ENCODE measurements around the gene TAGLN3.
"Not testable (repeated sequence)": the region's sequence is repeated elsewhere in the genome, so short reads cannot be mapped to it uniquely, and the experiment has no call there.

Gene TAGLN3

DNA sequence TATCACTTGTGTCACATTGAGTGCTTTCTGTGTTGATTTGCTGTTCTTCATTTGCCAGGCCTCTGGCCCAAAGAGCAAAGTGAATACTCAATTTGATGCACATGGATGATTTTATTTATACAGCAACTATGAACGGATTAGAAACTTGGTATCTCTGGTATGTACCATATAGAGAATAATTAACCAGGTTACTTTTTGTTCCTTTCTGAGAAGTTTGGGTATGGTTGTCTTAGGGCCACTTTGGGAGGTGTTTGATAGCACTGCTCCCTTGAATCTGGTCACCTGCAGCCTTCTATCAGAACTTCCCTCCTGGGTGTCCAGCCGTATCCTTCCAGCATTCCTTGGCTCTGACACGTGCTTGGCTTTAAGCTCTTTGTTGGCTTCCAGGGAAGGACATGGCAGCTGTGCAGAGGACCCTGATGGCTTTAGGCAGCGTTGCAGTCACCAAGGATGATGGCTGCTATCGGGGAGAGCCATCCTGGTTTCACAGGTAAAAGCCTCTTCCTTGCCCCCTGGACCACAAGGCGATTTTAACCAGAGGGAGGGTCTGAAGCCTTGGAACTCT, 12.7 kb downstream of the TAGLN3 start:
- no peak for DNase-seq

GRCh38 chr3:112012205-112012992, 13.7 kb downstream of the TAGLN3 start:
- DNase-seq = no peak

GRCh38 chr3:112013058-112013783, 14.5 kb downstream of the TAGLN3 start:
- peak; percentile 71 for DNase-seq

- no peak for DNase-seq
These were observed 15.0 kb downstream of the TAGLN3 start for GRCh38 chr3:112013784-112014143.

DNA sequence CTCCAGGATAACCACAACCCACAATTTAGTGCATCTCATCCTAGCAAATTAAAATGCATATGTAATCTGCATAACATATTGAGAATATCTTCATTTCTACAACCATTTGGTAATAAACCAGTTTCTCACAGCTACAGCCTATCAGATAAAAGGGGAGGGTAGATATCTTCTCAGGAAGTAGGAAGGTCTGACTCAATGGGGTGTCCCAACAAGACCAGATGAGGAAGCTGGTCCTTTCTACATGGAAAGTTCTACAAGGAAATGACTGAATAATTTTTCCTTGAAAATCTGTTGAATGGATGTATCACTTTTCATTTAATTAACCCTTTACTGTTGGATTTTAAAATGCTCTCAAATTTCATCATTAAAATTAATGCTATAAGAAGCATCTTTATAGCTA, 18.4 kb downstream of the TAGLN3 start:
- no peak for DNase-seq

DNA sequence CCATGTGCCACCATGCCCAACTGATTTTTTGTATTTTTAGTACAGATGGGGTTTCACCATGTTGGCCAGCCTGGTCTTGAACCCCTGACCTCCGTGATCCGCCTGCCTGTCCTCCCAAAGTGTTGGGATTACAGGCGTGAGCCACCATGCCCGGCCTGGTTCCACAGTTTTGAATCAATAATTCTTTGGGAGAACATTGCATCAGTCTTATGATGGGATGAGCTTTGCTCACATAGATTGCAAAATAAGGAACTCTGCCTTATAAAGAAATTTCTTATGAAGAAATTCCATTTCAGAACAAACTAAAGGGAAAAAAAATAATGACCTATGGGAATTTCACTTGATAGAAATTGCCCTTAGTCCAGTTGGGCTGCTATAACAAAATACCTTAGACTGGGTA, 20.0 kb downstream of the TAGLN3 start:
- no peak for DNase-seq

DNA sequence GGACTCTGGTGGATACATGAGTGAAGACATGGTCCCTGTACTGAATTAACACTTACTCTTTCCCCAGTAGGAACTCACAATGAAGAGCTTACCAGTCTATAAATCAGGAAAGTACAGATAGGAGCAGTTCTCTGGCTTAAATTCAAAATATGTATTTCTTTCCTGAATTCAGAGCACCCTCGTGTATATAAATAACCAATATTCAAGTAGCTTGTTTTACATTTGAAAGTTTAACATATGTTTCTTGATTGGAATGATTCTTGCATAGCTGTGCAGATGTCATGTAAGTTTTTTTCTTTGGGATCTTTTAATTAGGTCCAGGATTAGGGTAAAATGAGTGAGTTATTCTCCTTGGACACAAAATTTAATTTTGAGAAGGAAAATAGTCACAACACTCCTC, 21.0 kb downstream of the TAGLN3 start:
- DNase-seq = no peak

DNA sequence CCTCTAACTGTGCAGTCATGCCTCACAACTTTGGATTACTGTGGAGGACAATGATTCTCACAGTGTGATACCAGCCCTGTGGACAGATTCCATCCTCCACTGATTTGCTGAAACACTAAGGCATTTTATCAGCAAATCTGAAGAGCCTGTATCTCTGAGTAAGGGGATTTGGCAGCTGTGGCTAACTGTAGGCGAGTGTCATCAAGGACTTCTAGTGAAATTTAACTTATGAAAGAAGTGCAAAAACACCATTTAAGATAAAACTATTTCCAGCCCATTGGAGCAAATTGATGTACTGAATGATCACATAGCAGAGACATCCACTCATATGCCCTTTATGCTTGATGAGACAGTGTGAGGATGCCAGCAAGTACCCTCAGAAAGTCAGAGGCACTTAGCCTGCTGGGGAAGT, 22.0 kb downstream of the TAGLN3 start:
- no peak for DNase-seq

DNA sequence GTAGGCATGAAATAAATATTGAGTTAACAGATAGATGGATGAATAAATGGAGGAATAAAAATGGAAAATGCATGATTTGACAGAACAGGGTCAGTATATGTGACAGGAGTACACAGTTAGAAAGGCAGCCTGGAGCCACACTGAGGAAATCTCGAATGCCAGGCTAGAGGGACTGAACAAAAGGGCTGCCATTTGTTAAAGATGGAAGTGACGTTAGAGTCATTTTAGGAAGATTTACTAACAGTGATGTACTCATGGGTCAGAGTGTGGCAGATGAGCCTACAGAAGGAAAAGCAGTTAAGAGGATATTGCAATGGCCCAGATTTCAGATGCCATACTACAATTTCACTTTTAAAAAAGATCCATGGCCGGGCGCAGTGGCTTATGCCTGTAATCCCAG, 28.4 kb downstream of the TAGLN3 start:
- DNase-seq = no peak

GRCh38 chr3:112027826-112028225, 29.1 kb downstream of the TAGLN3 start:
- DNase-seq = no peak

GRCh38 chr3:112030901-112031300, 32.2 kb downstream of the TAGLN3 start:
- DNase-seq = no peak

DNA sequence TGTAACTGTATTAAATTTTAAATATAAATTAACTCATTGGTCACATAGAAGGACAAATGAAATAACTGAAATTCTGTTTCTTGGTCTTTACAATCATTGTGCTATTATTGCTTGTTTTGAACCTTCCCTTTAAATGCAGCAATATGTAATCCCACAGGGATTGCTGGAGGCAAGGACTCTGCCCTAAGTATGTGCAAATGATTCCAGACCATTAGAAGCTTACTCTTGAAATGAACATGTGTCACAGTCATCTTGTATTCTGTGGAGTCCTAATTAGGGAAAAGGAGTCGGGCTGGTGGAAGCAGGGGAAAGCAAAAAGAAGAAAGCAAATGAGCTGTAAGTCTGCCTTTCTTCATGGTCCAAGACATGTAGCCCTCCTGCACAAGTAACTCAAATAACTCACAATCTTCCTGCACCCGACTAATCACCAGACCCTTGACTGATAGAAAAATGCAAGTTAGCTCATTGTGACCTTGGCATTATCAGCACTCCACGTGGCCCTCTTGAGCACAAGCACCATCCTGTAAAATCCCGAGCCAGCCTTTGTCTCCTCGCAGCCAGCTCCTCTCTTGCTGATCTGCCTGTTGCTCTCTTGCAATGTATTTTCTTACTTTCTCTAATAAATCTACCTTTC, 33.5 kb downstream of the TAGLN3 start:
- no peak for DNase-seq

DNA sequence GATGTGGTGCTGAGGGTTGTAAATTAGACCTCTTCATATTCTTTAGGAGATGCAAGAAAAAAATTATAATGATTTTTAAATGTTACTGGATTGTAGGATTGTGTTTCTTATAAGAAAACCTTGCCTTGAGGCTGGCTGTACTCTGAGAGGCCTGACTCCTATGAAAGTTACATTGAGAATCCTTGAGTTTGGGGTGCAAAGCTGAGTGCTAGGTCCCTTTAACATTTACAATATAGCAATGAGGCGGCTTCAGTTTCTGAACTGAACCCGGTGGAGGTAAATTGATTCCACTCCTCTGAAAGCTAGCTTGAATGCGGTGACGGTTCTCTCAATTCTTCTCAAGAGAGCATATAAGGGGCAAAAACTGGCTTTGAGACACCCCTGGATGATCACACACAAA, 35.7 kb downstream of the TAGLN3 start, which contains the start of gene TMPRSS7:
Gene TMPRSS7, plus strand, starts transcription at position 301 of the 400 bp plus-strand sequence. CDS start 110 bp downstream, outside the sequence.
- no peak for DNase-seq

DNA sequence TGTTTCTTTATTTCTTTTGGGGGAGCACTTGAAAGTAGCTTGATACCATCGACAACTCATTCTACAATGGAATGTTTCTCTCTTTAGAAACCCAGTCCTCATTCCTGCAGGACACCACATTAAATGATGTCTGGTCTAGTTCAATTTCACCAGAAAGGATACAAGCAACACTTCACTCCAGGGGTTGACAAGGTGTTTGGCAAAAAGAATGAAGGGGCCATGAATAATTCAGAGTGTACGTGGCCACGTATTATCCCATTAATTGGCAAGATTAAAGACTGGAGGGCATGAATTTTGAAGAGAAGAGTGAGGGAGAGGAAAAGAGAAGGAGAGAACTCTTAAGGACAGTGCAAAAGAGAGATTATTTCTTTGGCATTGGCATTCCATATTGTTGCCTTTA, 36.5 kb downstream of the TAGLN3 start:
- DNase-seq = no peak

GRCh38 chr3:112037194-112037593, 38.5 kb downstream of the TAGLN3 start:
- not testable (repeated sequence) for DNase-seq

DNA sequence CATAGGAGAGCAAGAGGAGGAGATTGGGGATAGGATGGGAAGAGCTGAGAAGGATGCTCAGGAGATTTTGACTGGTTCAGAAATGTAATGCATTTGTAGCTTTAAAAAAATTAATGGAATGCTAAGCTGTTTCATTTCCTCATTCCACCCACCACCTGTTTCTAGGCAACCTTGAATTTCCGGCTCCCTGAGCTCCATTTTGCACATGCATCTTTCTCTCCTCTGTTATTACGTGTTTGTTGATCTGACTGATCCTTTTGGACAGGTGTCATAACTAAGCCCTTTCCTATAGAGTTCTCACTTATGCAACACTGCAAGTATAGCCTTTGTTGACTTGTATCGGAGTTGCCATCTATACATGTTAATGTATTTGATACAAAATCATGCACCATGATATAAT, 40.1 kb downstream of the TAGLN3 start:
- DNase-seq = no peak

GRCh38 chr3:112041321-112041720, 42.6 kb downstream of the TAGLN3 start:
- no peak for DNase-seq

DNA sequence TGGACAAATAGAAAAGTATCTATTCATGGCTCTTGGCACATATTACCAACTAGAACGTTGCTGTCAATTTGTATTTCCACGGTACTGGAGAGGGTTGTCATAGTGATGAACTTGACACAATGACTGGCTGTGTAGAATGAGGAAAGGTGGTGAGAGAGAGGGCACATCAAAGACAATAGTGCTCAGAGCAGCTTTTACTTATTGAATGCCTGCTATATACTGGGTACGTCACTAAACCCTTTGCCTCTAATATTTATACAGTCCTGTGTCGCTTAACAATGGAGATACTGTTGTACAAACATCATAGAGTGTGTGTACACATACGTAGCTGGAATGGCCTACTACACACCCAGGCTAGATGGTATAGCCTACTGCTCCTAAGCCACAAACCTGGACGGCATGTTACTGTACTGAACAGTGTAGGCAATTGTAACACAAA, 44.1 kb downstream of the TAGLN3 start:
- no peak for DNase-seq

DNA sequence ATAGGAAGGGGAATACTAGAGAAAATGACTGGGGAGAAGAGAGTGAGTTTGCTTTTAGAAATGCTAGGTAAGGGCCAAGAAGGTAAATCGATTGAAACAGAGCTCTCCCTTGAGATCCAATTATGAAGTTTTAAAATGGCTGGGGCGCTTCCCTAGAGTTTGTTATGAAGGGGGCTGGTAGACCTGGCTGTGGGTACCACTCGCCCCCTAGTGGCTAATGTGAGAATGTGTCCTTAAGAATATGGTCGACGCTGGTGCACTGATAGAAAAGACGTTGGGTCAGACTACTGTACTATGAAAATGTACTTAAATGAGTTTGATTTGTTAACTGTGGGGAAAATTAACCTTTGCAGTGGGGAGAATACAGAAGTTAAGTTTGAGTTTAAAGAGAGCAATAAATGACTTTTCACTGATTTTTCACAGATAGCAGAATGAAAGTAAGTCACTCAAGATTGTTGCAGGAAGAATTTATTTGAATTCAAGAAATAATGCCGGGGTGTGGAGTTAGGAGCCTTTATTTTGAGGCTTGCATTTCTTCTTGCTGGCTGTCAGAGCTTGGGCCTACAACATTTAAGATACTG, 45.0 kb downstream of the TAGLN3 start:
- DNase-seq = peak; percentile 58

DNA sequence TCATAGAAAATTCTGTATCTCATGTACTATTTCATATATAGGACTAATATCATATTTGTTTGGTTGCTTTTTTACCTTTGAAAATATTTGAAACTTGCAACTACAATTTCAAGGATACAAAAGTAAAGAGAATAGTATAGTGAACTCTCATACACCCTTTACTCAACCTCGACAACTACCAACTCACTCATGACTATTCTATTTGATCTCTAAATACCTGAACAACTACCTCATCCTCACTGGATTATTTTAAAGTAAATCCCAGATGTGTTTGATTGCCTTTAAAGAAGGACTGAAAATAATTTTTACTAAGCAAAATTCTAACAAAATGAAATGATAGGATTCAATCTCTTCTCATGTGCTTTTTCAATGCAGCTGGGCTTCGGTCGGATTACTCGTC, 47.9 kb downstream of the TAGLN3 start:
- no peak for DNase-seq

DNA sequence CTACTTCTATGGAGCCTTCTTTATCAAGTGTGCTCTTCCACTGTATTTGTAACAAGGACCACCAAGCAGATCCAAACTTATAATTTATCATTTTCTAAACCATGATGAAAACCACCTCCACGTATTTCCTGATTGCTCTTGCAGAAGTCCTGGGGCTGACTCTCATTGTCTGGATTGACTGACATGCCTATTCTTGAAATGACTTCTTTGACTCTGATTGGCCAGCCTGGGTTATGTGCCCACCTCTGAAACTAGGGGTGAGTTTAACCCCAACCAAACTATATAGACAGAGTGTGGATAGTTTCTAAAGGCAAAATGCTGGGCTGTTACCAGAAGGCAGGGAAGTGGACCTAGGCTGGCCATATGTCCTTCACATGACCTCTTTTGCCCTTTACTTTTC, 48.5 kb downstream of the TAGLN3 start:
- DNase-seq = no peak

DNA sequence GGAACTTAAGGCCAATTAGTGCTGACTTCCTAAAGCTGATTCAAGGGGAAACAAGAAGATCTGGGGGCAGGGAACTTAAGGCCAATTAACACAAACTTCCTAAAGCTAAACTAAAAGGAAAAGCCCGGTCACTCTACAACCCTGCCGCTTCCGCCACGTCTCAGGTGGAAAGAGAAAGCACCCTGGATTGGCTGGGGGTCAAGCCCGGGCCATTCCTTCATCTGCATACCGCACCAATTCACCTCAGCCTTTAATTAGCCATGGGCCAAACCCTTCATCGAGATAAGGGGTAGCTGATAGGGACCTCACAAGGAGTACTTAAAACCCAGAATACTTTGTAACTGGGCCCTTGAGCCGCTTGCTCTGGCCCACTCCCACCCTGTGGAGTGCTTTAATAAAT, 50.2 kb downstream of the TAGLN3 start:
- DNase-seq = no peak

GRCh38 chr3:112053229-112053628, 54.5 kb downstream of the TAGLN3 start:
- DNase-seq = no peak
